HepG2 (cell line): ENCODE data around the gene G6PC3. TPM values are rescaled to one million over a fixed set of nuclear protein-coding genes. Genes with fewer than 3 reads are reported as not detected.
A peak's percentile ranks its signal among the peaks of the same experiment; 100 is the strongest.

ENCODE experiments used
- DPF2 ChIP-seq: sonication (generic); formaldehyde crosslinking; IDR thresholded peaks from 2 replicates; pipeline ENCODE4 v1.4.0; 2020; ENCODE audit warnings: mild to moderate bottlenecking, low read depth, missing genetic modification reagents, borderline replicate concordance
- ELF4 ChIP-seq: sonication (generic); formaldehyde crosslinking; IDR thresholded peaks from 2 replicates; pipeline ENCODE4 v1.5.0; 2020; ENCODE audit warnings: missing genetic modification reagents, mild to moderate bottlenecking, moderate library complexity, borderline replicate concordance
- GATA4 ChIP-seq: sonication (generic); IDR thresholded peaks from 2 replicates; pipeline ENCODE4 v1.6.1; 2016; ENCODE audit warnings: antibody characterized with exemption, low read depth, borderline replicate concordance
- GTF3A ChIP-seq: sonication (generic); formaldehyde crosslinking; conservative IDR thresholded peaks from 2 replicates; pipeline ENCODE4 v1.4.0; 2020; ENCODE audit warnings: mild to moderate bottlenecking, missing genetic modification reagents
- HMGA1 ChIP-seq: sonication (generic); formaldehyde crosslinking; conservative IDR thresholded peaks from 2 replicates; pipeline ENCODE4 v1.4.0; 2020; ENCODE audit warnings: missing genetic modification reagents
- JUN ChIP-seq: sonication (generic); formaldehyde crosslinking; IDR thresholded peaks from 2 replicates; pipeline ENCODE4 v1.4.0; 2020; ENCODE audit warnings: mild to moderate bottlenecking, missing genetic modification reagents
- KDM2A ChIP-seq: sonication (generic); formaldehyde crosslinking; IDR thresholded peaks from 2 replicates; pipeline ENCODE4 v1.4.0; 2020; ENCODE audit warnings: low read depth, missing genetic modification reagents, borderline replicate concordance
- KDM6A ChIP-seq: IDR thresholded peaks from 2 replicates; pipeline ENCODE4 v1.6.1; 2016; ENCODE audit warnings: low read depth
- NCOA1 ChIP-seq: sonication (generic); formaldehyde crosslinking; IDR thresholded peaks from 2 replicates; pipeline ENCODE4 v1.9.0; 2021; ENCODE audit warnings: missing genetic modification reagents
- POLR2AphosphoS2 ChIP-seq: IDR thresholded peaks from 2 replicates; pipeline ENCODE4 v1.6.1; 2011; ENCODE audit warnings: low read depth, low read length, improper control_type of control experiment
- SIN3A ChIP-seq: IDR thresholded peaks from 2 replicates; pipeline ENCODE4 v1.6.1; 2011; ENCODE audit warnings: low read depth, mild to moderate bottlenecking, control low read depth, low read length, borderline replicate concordance
- ZNF24 ChIP-seq: fragments of 450-650 bp; IDR thresholded peaks from 2 replicates; pipeline ENCODE4 v1.6.1; 2017; ENCODE audit warnings: antibody characterized with exemption, mild to moderate bottlenecking
- ZNF253 ChIP-seq: sonication (generic); formaldehyde crosslinking; IDR thresholded peaks from 2 replicates; pipeline ENCODE4 v1.8.0; 2022; ENCODE audit warnings: mild to moderate bottlenecking, missing genetic modification reagents, borderline replicate concordance
- ZNF3 ChIP-seq: IDR thresholded peaks from 2 replicates; pipeline ENCODE4 v1.7.0; 2017; ENCODE audit warnings: inconsistent platforms
- ZNF317 ChIP-seq: sonication (generic); formaldehyde crosslinking; IDR thresholded peaks from 2 replicates; pipeline ENCODE4 v1.5.0; 2020; ENCODE audit warnings: mild to moderate bottlenecking, missing genetic modification reagents
- ZNF335 ChIP-seq: sonication (generic); formaldehyde crosslinking; IDR thresholded peaks from 2 replicates; pipeline ENCODE4 v1.4.0; 2020; ENCODE audit warnings: missing genetic modification reagents
- ZNF33B ChIP-seq: sonication (generic); formaldehyde crosslinking; IDR thresholded peaks from 2 replicates; pipeline ENCODE4 v1.5.1; 2020; ENCODE audit warnings: mild to moderate bottlenecking, missing genetic modification reagents
- ZNF354B ChIP-seq: sonication (generic); formaldehyde crosslinking; IDR thresholded peaks from 2 replicates; pipeline ENCODE4 v1.8.0; 2022; ENCODE audit warnings: mild to moderate bottlenecking, missing genetic modification reagents
- ZNF564 ChIP-seq: sonication (generic); formaldehyde crosslinking; IDR thresholded peaks from 2 replicates; pipeline ENCODE4 v1.8.1; 2023; ENCODE audit warnings: mild to moderate bottlenecking, missing genetic modification reagents
- ZNF598 ChIP-seq: sonication (generic); formaldehyde crosslinking; IDR thresholded peaks from 2 replicates; pipeline ENCODE4 v1.5.1; 2020; ENCODE audit warnings: mild to moderate bottlenecking, missing genetic modification reagents, borderline replicate concordance
- ZNF607 ChIP-seq: sonication (generic); formaldehyde crosslinking; IDR thresholded peaks from 2 replicates; pipeline ENCODE4 v1.5.1; 2020; ENCODE audit warnings: missing genetic modification reagents, mild to moderate bottlenecking, borderline replicate concordance
- ZNF747 ChIP-seq: sonication (generic); formaldehyde crosslinking; IDR thresholded peaks from 2 replicates; pipeline ENCODE4 v1.8.1; 2023; ENCODE audit warnings: missing genetic modification reagents, mild to moderate bottlenecking, borderline replicate concordance
- polyA plus RNA-seq, 8 experiments: library from polyadenylated mRNA; depleted of rRNA in 3 of 8; stranded (reverse) in 7 of 8; unstranded in 1 of 8; fragments of >200 nt; fragmentation: Illumina TruSeq in 4 of 8; extraction: Trizol in 4 of 8; gene quantifications; 2 replicates each; pipeline versions ENCODE4 v1.2.1 to v1.2.3, GENCODE V29; 2011 to 2016; ENCODE audit warnings: low read depth in 4 of 8, missing spikeins in 1 of 8, mixed read lengths in 1 of 8; ENCODE audit not compliant: insufficient read depth in 1 of 8
- total RNA-seq, 5 experiments: library from RNA; depleted of rRNA; stranded (reverse); fragments of >200 nt; fragmentation: Illumina TruSeq; extraction: Trizol; gene quantifications; 2 replicates each; pipeline ENCODE4 v1.2.3, GENCODE V29; 2016; ENCODE audit warnings: low read depth in 1 of 5
- TF ChIP-seq, protein P1 (sequence below): IDR thresholded peaks from 2 replicates; pipeline ENCODE4 v1.4.0; 2020; ENCODE audit warnings: mild to moderate bottlenecking, missing genetic modification reagents
- TF ChIP-seq, protein P2 (sequence below): sonication (generic); formaldehyde crosslinking; IDR thresholded peaks from 2 replicates; pipeline ENCODE4 v1.8.0; 2022; ENCODE audit warnings: mild to moderate bottlenecking, missing genetic modification reagents, moderate library complexity
- TF ChIP-seq, protein P3 (sequence below): sonication (generic); formaldehyde crosslinking; IDR thresholded peaks from 2 replicates; pipeline ENCODE4 v1.8.0; 2022; ENCODE audit warnings: low read depth, missing genetic modification reagents

Gene G6PC3
- total and polyA plus RNA-seq, 2 of the 13 experiments (the other 11 are each of a cell fraction or from before 2014, with no cell fraction given): 38.5 to 75.8 TPM

DNA sequence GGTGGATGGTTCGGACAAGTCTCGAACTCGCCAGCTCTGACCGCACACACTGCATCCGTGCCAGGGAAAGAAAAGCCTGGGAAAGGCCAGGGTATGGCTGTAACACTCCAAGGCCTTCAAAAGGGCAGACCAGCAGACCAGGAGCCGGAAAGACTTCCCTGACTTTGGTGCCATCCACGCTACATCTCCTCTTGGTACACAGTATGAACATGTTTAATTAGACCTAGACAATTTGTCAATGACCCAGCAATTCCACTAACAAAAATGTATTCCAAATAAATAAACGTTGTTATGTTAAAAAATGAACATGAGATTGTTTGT is 53.5 kb downstream of the G6PC3 start (continued):
- TF ChIP-seq KDM2A (no peak), SIN3A (no peak; the same call in 1 of the 2 replicates), ZNF317 (CRISPR knock-in tag) (0 out of 2 replicates have a peak, but pooled peaks have one; percentile 9), ZNF564 (CRISPR knock-in tag) (no peak), JUN (CRISPR knock-in tag) (no peak), NCOA1 (CRISPR knock-in tag) (no peak), HMGA1 (CRISPR knock-in tag) (no peak), ZNF253 (CRISPR knock-in tag) (0 out of 2 replicates have a peak, but pooled peaks have one; percentile 53), ZNF598 (CRISPR knock-in tag) (no peak), ZNF747 (no peak), ZNF33B (CRISPR knock-in tag) (no peak; the same call in 1 of the 2 replicates), GATA4 (0 out of 2 replicates have a peak, but pooled peaks have one; percentile 11), ZNF607 (CRISPR knock-in tag) (peak; percentile 29; the same call in 1 of the 2 replicates), KDM6A (CRISPR knock-in tag) (no peak), ZNF335 (CRISPR knock-in tag) (no peak), ZNF24 (no peak), DPF2 (CRISPR knock-in tag) (no peak), ZNF3 (CRISPR knock-in tag) (no peak), GTF3A (CRISPR knock-in tag) (no peak), ELF4 (CRISPR knock-in tag) (no peak), ZNF354B (CRISPR knock-in tag) (no peak), POLR2AphosphoS2 (no peak)
- TF ChIP-seq, protein P1, sequence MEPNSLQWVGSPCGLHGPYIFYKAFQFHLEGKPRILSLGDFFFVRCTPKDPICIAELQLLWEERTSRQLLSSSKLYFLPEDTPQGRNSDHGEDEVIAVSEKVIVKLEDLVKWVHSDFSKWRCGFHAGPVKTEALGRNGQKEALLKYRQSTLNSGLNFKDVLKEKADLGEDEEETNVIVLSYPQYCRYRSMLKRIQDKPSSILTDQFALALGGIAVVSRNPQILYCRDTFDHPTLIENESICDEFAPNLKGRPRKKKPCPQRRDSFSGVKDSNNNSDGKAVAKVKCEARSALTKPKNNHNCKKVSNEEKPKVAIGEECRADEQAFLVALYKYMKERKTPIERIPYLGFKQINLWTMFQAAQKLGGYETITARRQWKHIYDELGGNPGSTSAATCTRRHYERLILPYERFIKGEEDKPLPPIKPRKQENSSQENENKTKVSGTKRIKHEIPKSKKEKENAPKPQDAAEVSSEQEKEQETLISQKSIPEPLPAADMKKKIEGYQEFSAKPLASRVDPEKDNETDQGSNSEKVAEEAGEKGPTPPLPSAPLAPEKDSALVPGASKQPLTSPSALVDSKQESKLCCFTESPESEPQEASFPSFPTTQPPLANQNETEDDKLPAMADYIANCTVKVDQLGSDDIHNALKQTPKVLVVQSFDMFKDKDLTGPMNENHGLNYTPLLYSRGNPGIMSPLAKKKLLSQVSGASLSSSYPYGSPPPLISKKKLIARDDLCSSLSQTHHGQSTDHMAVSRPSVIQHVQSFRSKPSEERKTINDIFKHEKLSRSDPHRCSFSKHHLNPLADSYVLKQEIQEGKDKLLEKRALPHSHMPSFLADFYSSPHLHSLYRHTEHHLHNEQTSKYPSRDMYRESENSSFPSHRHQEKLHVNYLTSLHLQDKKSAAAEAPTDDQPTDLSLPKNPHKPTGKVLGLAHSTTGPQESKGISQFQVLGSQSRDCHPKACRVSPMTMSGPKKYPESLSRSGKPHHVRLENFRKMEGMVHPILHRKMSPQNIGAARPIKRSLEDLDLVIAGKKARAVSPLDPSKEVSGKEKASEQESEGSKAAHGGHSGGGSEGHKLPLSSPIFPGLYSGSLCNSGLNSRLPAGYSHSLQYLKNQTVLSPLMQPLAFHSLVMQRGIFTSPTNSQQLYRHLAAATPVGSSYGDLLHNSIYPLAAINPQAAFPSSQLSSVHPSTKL (CRISPR knock-in tag): no peak
- TF ChIP-seq, protein P2, sequence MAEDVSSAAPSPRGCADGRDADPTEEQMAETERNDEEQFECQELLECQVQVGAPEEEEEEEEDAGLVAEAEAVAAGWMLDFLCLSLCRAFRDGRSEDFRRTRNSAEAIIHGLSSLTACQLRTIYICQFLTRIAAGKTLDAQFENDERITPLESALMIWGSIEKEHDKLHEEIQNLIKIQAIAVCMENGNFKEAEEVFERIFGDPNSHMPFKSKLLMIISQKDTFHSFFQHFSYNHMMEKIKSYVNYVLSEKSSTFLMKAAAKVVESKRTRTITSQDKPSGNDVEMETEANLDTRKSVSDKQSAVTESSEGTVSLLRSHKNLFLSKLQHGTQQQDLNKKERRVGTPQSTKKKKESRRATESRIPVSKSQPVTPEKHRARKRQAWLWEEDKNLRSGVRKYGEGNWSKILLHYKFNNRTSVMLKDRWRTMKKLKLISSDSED (CRISPR knock-in tag): no peak
- TF ChIP-seq, protein P3, sequence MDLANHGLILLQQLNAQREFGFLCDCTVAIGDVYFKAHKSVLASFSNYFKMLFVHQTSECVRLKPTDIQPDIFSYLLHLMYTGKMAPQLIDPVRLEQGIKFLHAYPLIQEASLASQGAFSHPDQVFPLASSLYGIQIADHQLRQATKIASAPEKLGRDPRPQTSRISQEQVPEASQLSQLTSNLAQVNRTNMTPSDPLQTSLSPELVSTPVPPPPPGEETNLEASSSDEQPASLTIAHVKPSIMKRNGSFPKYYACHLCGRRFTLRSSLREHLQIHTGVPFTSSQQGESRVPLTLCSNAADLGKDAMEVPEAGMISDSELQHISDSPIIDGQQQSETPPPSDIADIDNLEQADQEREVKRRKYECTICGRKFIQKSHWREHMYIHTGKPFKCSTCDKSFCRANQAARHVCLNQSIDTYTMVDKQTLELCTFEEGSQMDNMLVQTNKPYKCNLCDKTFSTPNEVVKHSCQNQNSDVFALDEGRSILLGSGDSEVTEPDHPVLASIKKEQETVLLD (CRISPR knock-in tag): 0 out of 2 replicates have a peak, but pooled peaks have one; percentile 32
